ENCODE measurements around the gene SLC22A1. TPM values are rescaled to one million over a fixed set of nuclear protein-coding genes. Genes with fewer than 3 reads are reported as not detected.
"Not testable (repeated sequence)": the region's sequence is repeated elsewhere in the genome, so short reads cannot be mapped to it uniquely, and the experiment has no call there.

Gene SLC22A1
- total and polyA plus RNA-seq, 10 of the 15 experiments (the other 5 are each of a cell fraction or from before 2014, with no cell fraction given) = 0.09 to 0.28 (median 0.15) TPM; not detected in 3

DNA sequence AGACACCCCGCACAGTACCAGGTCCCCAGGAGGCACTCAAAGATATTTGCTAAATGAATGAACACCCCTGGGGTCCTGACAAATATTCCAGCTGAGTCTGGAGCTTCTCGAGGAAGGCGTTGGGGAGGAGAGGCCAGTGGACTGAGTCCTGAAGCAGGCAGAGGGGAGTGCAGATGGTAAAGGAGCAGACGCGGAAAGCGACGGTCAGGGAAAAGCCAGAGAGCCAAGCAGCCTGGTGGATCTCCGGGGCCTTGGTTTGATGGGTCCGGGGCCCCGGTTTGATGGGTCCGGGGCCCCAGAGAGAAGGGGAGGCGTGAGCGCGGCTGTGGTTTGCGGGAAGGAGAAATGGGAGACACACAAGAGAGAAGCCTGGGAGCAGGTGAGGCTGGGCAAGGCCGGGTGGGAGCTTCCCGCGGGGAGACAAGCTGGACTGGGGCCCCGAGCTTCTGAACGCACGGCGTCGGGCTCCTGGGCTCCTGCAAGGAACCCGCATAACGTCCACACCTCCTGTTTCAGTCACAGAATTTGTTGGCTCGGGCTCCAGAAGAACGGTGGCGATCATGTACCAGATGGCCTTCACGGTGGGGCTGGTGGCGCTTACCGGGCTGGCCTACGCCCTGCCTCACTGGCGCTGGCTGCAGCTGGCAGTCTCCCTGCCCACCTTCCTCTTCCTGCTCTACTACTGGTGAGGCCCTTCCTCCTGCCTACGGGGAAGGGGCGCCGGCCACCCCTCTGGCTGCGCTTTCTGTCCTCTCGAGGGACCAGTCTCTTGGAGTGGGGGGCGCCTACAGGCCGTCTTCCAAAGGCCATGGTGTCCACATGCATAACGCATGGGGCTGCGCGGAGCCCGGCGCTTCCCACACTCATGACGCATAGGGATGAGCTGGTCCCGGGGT, 12.1 kb downstream of the SLC22A1 start (continued):
- TF ChIP-seq NR2C2 (IDR thresholded peaks at IDR 0.05; ENCODE audit: borderline replicate concordance, control insufficient read depth, insufficient read length, low read depth) = no peak
- TF ChIP-seq, protein P1, sequence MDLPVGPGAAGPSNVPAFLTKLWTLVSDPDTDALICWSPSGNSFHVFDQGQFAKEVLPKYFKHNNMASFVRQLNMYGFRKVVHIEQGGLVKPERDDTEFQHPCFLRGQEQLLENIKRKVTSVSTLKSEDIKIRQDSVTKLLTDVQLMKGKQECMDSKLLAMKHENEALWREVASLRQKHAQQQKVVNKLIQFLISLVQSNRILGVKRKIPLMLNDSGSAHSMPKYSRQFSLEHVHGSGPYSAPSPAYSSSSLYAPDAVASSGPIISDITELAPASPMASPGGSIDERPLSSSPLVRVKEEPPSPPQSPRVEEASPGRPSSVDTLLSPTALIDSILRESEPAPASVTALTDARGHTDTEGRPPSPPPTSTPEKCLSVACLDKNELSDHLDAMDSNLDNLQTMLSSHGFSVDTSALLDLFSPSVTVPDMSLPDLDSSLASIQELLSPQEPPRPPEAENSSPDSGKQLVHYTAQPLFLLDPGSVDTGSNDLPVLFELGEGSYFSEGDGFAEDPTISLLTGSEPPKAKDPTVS (IDR thresholded peaks at IDR 0.05; ENCODE audit: low read depth, low read length) = no peak

DNA sequence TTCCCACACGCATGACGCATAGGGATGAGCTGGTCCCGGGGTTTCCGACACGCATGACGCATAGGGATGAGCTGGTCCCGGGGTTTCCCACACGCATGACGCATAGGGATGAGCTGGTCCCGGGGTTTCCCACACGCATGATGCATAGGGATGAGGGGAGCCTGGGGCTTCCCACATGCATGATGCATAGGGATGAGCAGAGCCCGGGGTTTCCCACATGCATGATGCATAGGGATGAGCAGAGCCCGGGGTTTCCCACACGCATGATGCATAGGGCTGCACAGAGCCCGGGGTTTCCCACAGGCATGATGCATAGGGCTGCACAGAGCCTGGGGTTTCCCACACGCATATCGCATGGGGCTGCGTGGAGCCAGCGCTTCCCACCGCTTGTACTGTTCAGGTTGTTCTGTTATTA, 12.7 kb downstream of the SLC22A1 start:
- in situ Hi-C loops (cut with MboI); H3K27me3 ChIP-seq (replicated peaks in 1 of 2; ENCODE audit: control insufficient read depth in 2 of 2, insufficient read depth in 2 of 2, low read length in 1 of 2); H2AFZ ChIP-seq (ENCODE audit: control insufficient read depth, low read depth, low read length); H3K4me1 ChIP-seq (ENCODE audit: control insufficient read depth, insufficient read depth, low read length); POLR2A ChIA-PET; BruUV-seq (replicated peaks); H3K79me2 ChIP-seq (ENCODE audit: control insufficient read depth, insufficient read depth, low read length); RAD21 ChIA-PET (ENCODE audit: unreplicated experiment); H3K36me3 ChIP-seq (ENCODE audit: control insufficient read depth in 2 of 2, insufficient read depth in 2 of 2, low read length in 1 of 2); H4K20me1 ChIP-seq (ENCODE audit: control insufficient read depth, insufficient read depth); H3K4me3 ChIP-seq; H3K9me3 ChIP-seq (replicated peaks; ENCODE audit: control insufficient read depth, insufficient read depth, low read length); H3K27ac ChIP-seq (ENCODE audit: control insufficient read depth, insufficient read depth); H3K9ac ChIP-seq (ENCODE audit: control insufficient read depth, insufficient read depth, low read length); FAIRE-seq; H3K4me2 ChIP-seq (ENCODE audit: control insufficient read depth, insufficient read depth); SMC1A ChIA-PET (ENCODE audit: uncharacterized antibody, unreplicated experiment); DNase-seq (ENCODE audit: low read depth, low spot score): not testable (repeated sequence)
- intact Hi-C loops (cut with micrococcal nuclease; ENCODE audit: unreplicated experiment) = loop anchor here (10.0 kb wide), 1 partner anchor 530 kb away; the partner anchor contains the start of gene LPA
- 0 out of 3 replicates have a peak, but pooled peaks have one; percentile 12 for ATAC-seq
- WGBS (ENCODE audit: insufficient coverage, insufficient replicate concordance, low lambda C conversion rate, missing lambda C conversion rate) = 68% methylated on average over 20 of the region's 20 CpGs
- CTCF ChIA-PET = interaction anchor here (0.6 kb wide), 1 partner anchor 385 kb away, joined by 3 read pairs; no protein-coding TSS in a partner anchor

Measured in GM12878 (cell line).